A549 (cell line): ENCODE data around the gene TMEM255B. TPM values are rescaled to one million over a fixed set of nuclear protein-coding genes. Genes with fewer than 3 reads are reported as not detected.

Source experiments
- ATAC-seq, 2 experiments: fragments of 200-7000 bp in 1 of 2; fragments of >200 bp in 1 of 2; cut with Nextera tagmentation in 1 of 2; cut with Tn5 transposase in 1 of 2; 3 replicates each; pipeline versions ENCODE4 v1.8.0 to v1.9.1; 2018 to 2020; ENCODE audit warnings: mild to moderate bottlenecking in 1 of 2, moderate library complexity in 1 of 2
- CTCF ChIA-PET: fragments of 300-600 bp; sonication (Branson Sonifier 250); formaldehyde crosslinking; extraction: SDS; loops from one replicate; lab custom pipeline; 2021; ENCODE audit warnings: antibody characterized with exemption, inconsistent platforms; lab: Yijun Ruan, JAX
- POLR2A ChIA-PET: fragments of 350-600 bp; formaldehyde crosslinking; extraction: SDS; loops from one replicate; lab custom pipeline; 2021; ENCODE audit warnings: antibody characterized with exemption, inconsistent platforms; lab: Yijun Ruan, JAX
- DNase-seq, 2 experiments: peaks; one replicate each; pipeline versions ENCODE4 v3.0.0 to v3.0.0-alpha.2; 2011 to 2016; ENCODE audit warnings: low read depth in 1 of 2, low spot score in 1 of 2
- FAIRE-seq: peaks from 2 replicates; lab custom pipeline; 2011; peaks lifted over from hg19 to GRCh38; lab: Jason Lieb, UNC
- H3K27ac ChIP-seq, 2 experiments: fragments of >200 bp; sonication (Bioruptor Twin); formaldehyde crosslinking; 3 replicates each; pipeline ENCODE4 v1.5.1; 2016 to 2017
- H3K4me1 ChIP-seq: fragments of >200 bp; sonication (Bioruptor Twin); formaldehyde crosslinking; 3 replicates; pipeline ENCODE4 v1.6.1; 2016
- H3K4me2 ChIP-seq: fragments of >200 bp; sonication (Bioruptor Twin); formaldehyde crosslinking; 3 replicates; pipeline ENCODE4 v1.6.1; 2016
- H3K4me3 ChIP-seq: fragments of >200 bp; sonication (Bioruptor Twin); formaldehyde crosslinking; 3 replicates; pipeline ENCODE4 v1.5.1; 2016
- H3K9me3 ChIP-seq: fragments of >200 bp; sonication (Bioruptor Twin); formaldehyde crosslinking; 3 replicates; pipeline ENCODE4 v1.6.1; 2016
- BCL3 ChIP-seq: fragments of >200 bp; sonication (Bioruptor Twin); formaldehyde crosslinking; IDR thresholded peaks from 3 replicates; pipeline ENCODE4 v1.6.1; 2016
- BHLHE40 ChIP-seq: IDR thresholded peaks from 2 replicates; pipeline ENCODE4 v1.6.1; 2012; ENCODE audit warnings: low read depth, low read length, inconsistent platforms
- CEBPB ChIP-seq, 2 experiments: fragments of >200 bp in 1 of 2; sonication (Bioruptor Twin) in 1 of 2; formaldehyde crosslinking in 1 of 2; IDR thresholded peaks; 2 replicates each; pipeline ENCODE4 v1.6.1; 2012 to 2016
- CHD2 ChIP-seq: fragments of 150-350 bp; IDR thresholded peaks from 2 replicates; pipeline ENCODE4 v1.6.1; 2014; ENCODE audit warnings: low read length; ENCODE audit not compliant: partially characterized antibody
- CTCF ChIP-seq: fragments of >200 bp; sonication (Bioruptor Twin); formaldehyde crosslinking; IDR thresholded peaks from 3 replicates; pipeline ENCODE4 v1.5.1; 2016
- EP300 ChIP-seq, 2 experiments: fragments of >200 bp; sonication (Bioruptor Twin); formaldehyde crosslinking; IDR thresholded peaks; 2 replicates in 1 of 2; 3 replicates in 1 of 2; pipeline ENCODE4 v1.6.1; 2016 to 2017
- FOXS1 ChIP-seq: fragments of 250-450 bp; sonication (Bioruptor Pico); IDR thresholded peaks from 2 replicates; pipeline ENCODE4 v1.5.0; 2020; ENCODE audit warnings: mild to moderate bottlenecking, moderate library complexity
- HEYL ChIP-seq: fragments of 250-450 bp; sonication (Bioruptor Pico); IDR thresholded peaks from 2 replicates; pipeline ENCODE4 v1.8.0; 2021; ENCODE audit warnings: mild to moderate bottlenecking, moderate library complexity
- HOXB13 ChIP-seq: fragments of 250-450 bp; sonication (Bioruptor Pico); IDR thresholded peaks from 2 replicates; pipeline ENCODE4 v1.5.0; 2020; ENCODE audit warnings: low read depth, mild to moderate bottlenecking, moderate library complexity
- KDM5A ChIP-seq: fragments of 200-600 bp; sonication (generic); IDR thresholded peaks from 2 replicates; pipeline ENCODE4 v1.6.1; 2016; ENCODE audit warnings: antibody characterized with exemption, mild to moderate bottlenecking
- MAZ ChIP-seq: fragments of 150-350 bp; IDR thresholded peaks from 2 replicates; pipeline ENCODE4 v1.6.1; 2014; ENCODE audit warnings: antibody characterized with exemption, low read depth, low read length, borderline replicate concordance
- MYC ChIP-seq: IDR thresholded peaks from 2 replicates; pipeline ENCODE4 v1.6.1; 2012; ENCODE audit warnings: mild to moderate bottlenecking, inconsistent platforms, low read length, improper control_type of control experiment, borderline replicate concordance
- PBX3 ChIP-seq: IDR thresholded peaks from 2 replicates; pipeline ENCODE4 v1.6.1; 2012
- RARB ChIP-seq: fragments of 250-450 bp; sonication (Bioruptor Pico); IDR thresholded peaks from 2 replicates; pipeline ENCODE4 v1.8.0; 2021; ENCODE audit warnings: mild to moderate bottlenecking, moderate library complexity
- RFX5 ChIP-seq: fragments of 450-650 bp; IDR thresholded peaks from 2 replicates; pipeline ENCODE4 v1.7.1; 2014; ENCODE audit warnings: antibody characterized with exemption, mild to moderate bottlenecking, moderate library complexity
- TP53 ChIP-seq: fragments of 250-450 bp; sonication (Bioruptor Pico); IDR thresholded peaks from 2 replicates; pipeline ENCODE4 v1.5.0; 2021; ENCODE audit warnings: mild to moderate bottlenecking, moderate library complexity
- ZNF302 ChIP-seq: fragments of 250-450 bp; sonication (Bioruptor Pico); IDR thresholded peaks from 2 replicates; pipeline ENCODE4 v1.9.0; 2021; ENCODE audit warnings: inconsistent platforms, mild to moderate bottlenecking, moderate library complexity
- WGBS: methylation state at CpG from one replicate; pipeline ENCODE4 v1.1.6; 2017; ENCODE audit errors: missing lambda C conversion rate; 5-methylcytosine and 5-hydroxymethylcytosine counted together
- polyA plus RNA-seq, 4 experiments: library from polyadenylated mRNA; depleted of rRNA in 3 of 4; stranded (reverse); fragments of >200 nt; fragmentation: RNase III in 1 of 4; extraction: RNeasy Plus Mini Kit Qiagen cat#74134 plus additional on column Dnase treatment in 1 of 4; gene quantifications; 2 replicates in 3 of 4; 3 replicates in 1 of 4; pipeline ENCODE4 v1.2.3, GENCODE V29; 2011 to 2017
- TF ChIP-seq, protein P1 (sequence below): fragments of >200 bp; sonication (Bioruptor Twin); formaldehyde crosslinking; IDR thresholded peaks from 2 replicates; pipeline ENCODE4 v1.6.1; 2016
- TF ChIP-seq, protein P2 (sequence below): fragments of 450-650 bp; IDR thresholded peaks from 2 replicates; pipeline ENCODE4 v1.6.1; 2014; ENCODE audit warnings: antibody characterized with exemption
- TF ChIP-seq, protein P3 (sequence below): IDR thresholded peaks from 2 replicates; pipeline ENCODE4 v1.6.1; 2012; ENCODE audit warnings: low read depth, borderline replicate concordance
- TF ChIP-seq, protein P4 (sequence below): fragments of 250-450 bp; sonication (Bioruptor Pico); IDR thresholded peaks from 2 replicates; pipeline ENCODE4 v1.5.0; 2020; ENCODE audit warnings: low read depth, mild to moderate bottlenecking, moderate library complexity

TMEM255B gene
- polyA plus RNA-seq, 2 of the 4 experiments (the other 2 are of a cell fraction), result 0.54 to 1.1 TPM

DNA sequence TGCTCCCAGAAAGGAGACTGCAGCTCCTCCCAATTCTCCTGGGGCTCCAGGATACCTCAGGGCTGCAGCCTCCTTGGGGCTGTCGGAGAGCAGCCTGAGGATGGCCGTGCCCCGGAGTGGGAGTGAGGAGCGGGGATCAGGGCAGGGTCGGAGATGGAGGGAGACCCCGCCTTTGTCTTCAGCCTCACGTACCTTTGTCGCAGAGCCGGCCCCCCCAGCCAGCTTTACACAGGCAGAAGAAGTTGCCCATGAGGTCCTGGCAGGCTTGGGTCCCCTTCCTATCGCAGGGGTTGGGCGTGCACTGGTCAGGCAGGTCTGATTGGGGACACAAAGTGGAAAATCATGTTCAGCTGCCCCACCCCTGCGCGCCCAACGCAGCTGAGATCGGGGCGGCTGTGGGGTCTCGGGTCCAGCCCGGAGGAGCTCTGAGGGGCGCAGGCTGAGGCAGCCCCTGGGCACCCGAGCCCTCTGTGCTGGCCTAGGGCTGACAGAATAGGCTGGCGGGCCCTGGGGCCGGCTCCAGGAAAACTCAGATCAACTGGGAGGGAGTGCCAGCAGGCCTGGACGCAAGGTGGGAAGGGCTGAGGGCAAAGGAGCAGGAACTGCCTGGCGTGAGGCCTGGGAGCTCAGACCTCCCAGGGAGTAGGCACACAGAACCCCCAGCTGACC lies 80.6 kb downstream of the TMEM255B start (continued):
- TF ChIP-seq MYC, result no peak
- TF ChIP-seq PBX3, result no peak
- no peak for TF ChIP-seq BCL3
- TF ChIP-seq, protein P1, sequence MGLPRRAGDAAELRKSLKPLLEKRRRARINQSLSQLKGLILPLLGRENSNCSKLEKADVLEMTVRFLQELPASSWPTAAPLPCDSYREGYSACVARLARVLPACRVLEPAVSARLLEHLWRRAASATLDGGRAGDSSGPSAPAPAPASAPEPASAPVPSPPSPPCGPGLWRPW, result no peak
- TF ChIP-seq CTCF, result no peak

GRCh38 chr13:113840541-113841352 lies 81.7 kb downstream of the TMEM255B start:
- 93% methylated on average over 18 of the region's 35 CpGs for WGBS
- no peak for FAIRE-seq
- Histone ChIP-seq H3K4me2 (peak overlapping the region; percentile 93), H3K9me3 (peaks cover 7% of the 10 kb centered on the region; the same call in 1 of the 3 replicates), H3K27ac (peak overlapping the region; percentile 100; a peak in 5 of 6 replicates), H3K4me1 (peaks cover 33% of the 10 kb centered on the region), H3K4me3 (no peak overlapping the region)
- DNase-seq, result no peak
- ATAC-seq, result no peak
- TF ChIP-seq ZNF302 (no peak), KDM5A (no peak), TP53 (CRISPR knock-in tag) (no peak), FOXS1 (no peak), MAZ (no peak), HEYL (CRISPR knock-in tag) (no peak), BHLHE40 (no peak), CHD2 (no peak), CEBPB (IDR thresholded peaks at IDR 0.05) (no peak), RFX5 (no peak), RARB (no peak), EP300 (IDR thresholded peaks at IDR 0.05) (no peak), HOXB13 (CRISPR knock-in tag) (no peak)
- TF ChIP-seq, protein P2, sequence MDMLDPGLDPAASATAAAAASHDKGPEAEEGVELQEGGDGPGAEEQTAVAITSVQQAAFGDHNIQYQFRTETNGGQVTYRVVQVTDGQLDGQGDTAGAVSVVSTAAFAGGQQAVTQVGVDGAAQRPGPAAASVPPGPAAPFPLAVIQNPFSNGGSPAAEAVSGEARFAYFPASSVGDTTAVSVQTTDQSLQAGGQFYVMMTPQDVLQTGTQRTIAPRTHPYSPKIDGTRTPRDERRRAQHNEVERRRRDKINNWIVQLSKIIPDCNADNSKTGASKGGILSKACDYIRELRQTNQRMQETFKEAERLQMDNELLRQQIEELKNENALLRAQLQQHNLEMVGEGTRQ, result no peak
- TF ChIP-seq, protein P3, sequence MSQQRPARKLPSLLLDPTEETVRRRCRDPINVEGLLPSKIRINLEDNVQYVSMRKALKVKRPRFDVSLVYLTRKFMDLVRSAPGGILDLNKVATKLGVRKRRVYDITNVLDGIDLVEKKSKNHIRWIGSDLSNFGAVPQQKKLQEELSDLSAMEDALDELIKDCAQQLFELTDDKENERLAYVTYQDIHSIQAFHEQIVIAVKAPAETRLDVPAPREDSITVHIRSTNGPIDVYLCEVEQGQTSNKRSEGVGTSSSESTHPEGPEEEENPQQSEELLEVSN, result no peak
- TF ChIP-seq, protein P4, sequence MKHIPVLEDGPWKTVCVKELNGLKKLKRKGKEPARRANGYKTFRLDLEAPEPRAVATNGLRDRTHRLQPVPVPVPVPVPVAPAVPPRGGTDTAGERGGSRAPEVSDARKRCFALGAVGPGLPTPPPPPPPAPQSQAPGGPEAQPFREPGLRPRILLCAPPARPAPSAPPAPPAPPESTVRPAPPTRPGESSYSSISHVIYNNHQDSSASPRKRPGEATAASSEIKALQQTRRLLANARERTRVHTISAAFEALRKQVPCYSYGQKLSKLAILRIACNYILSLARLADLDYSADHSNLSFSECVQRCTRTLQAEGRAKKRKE (CRISPR knock-in tag), result no peak
- ChIA-PET CTCF (interaction anchor here (0.9 to 2.1 kb wide), 2 partner anchors 17 to 23 kb away, joined by 3 to 7 read pairs; partner anchors contain the start of gene GAS6), POLR2A (no interaction called here)
